ENCODE results near the gene IPO11. TPM values are rescaled to one million over a fixed set of nuclear protein-coding genes. Genes with fewer than 3 reads are reported as not detected.
"Not testable (repeated sequence)": the region's sequence is repeated elsewhere in the genome, so short reads cannot be mapped to it uniquely, and the experiment has no call there.

Gene IPO11
- total RNA-seq, 2 experiments from 2014 or later, result 73.4 to 77.1 TPM

DNA sequence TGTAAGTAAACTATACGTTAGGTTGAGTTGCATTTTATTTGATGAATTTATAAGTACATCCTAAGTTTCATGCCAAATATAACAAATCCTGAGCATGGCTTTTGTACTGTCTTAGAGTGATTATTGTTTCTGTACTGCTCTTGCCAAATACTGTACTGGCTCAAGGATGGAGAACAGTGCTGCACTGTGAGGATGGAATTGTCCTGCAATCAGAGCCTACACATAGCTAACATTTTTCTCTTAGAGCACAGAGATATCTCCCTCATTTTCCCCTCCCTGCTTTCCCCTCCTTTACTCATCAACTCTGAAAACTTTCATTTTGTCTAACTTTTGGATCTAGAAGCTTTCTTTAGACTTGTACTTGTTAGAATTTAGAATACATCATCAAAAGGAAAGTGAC lies 194.3 kb downstream of the IPO11 start:
- no peaks in the 10 kb centered on the region for H3K27me3 Mint-ChIP-seq
- H3K4me1 Mint-ChIP-seq, result peaks cover 2% of the 10 kb centered on the region
- no peak overlapping the region for H3K27ac Mint-ChIP-seq
- H3K9me3 Mint-ChIP-seq, result no peaks in the 10 kb centered on the region
- no peak overlapping the region for H3K4me3 Mint-ChIP-seq
- peaks cover 32% of the 10 kb centered on the region for H3K36me3 Mint-ChIP-seq
- no peak for DNase-seq

GRCh38 chr5:62607615-62608014 lies 195.1 kb downstream of the IPO11 start:
- no peak overlapping the region for H3K4me3 Mint-ChIP-seq
- H3K27ac Mint-ChIP-seq, result no peak overlapping the region
- no peaks in the 10 kb centered on the region for H3K27me3 Mint-ChIP-seq
- no peaks in the 10 kb centered on the region for H3K9me3 Mint-ChIP-seq
- no peak for DNase-seq
- peaks cover 32% of the 10 kb centered on the region for H3K36me3 Mint-ChIP-seq
- peaks cover 2% of the 10 kb centered on the region for H3K4me1 Mint-ChIP-seq

GRCh38 chr5:62608529-62609511 lies 196.3 kb downstream of the IPO11 start:
- no peak overlapping the region for H3K4me3 Mint-ChIP-seq
- H3K27ac Mint-ChIP-seq, result no peak overlapping the region
- peaks cover 2% of the 10 kb centered on the region for H3K4me1 Mint-ChIP-seq
- no peaks in the 10 kb centered on the region for H3K27me3 Mint-ChIP-seq
- DNase-seq, result no peak
- no peaks in the 10 kb centered on the region for H3K9me3 Mint-ChIP-seq
- H3K36me3 Mint-ChIP-seq, result peaks cover 32% of the 10 kb centered on the region

DNA sequence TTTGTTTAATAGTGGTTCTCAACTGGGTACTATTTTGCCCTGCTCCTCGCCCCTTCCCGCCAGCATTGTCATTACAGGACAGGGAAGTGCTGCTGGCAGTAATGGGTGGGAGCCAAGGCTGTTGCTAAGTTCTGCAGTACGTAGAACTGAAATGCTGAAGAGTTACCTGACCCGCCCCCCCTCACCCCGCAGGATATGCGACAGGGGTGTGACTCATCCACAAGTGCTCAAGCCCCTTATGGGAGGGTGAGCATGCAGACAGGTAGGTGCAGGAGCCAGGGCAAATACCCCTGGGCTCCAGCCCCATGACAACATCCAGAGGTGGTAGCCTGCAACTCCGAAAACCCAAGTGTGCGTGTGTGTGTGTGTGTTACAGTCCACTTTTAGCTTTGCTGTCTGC lies 201.8 kb downstream of the IPO11 start:
- no peaks in the 10 kb centered on the region for H3K27me3 Mint-ChIP-seq
- H3K4me1 Mint-ChIP-seq, result no peaks in the 10 kb centered on the region
- H3K27ac Mint-ChIP-seq, result no peak overlapping the region
- H3K4me3 Mint-ChIP-seq, result no peak overlapping the region
- peaks cover 16% of the 10 kb centered on the region for H3K36me3 Mint-ChIP-seq
- DNase-seq, result no peak
- H3K9me3 Mint-ChIP-seq, result no peaks in the 10 kb centered on the region

- H3K36me3 Mint-ChIP-seq, result peaks cover 13% of the 10 kb centered on the region
- no peak overlapping the region for H3K27ac Mint-ChIP-seq
- no peaks in the 10 kb centered on the region for H3K27me3 Mint-ChIP-seq
- DNase-seq, result no peak
- no peaks in the 10 kb centered on the region for H3K9me3 Mint-ChIP-seq
- no peak overlapping the region for H3K4me3 Mint-ChIP-seq
- H3K4me1 Mint-ChIP-seq, result no peaks in the 10 kb centered on the region
Measured at GRCh38 chr5:62616615-62617277, 204.2 kb downstream of the IPO11 start.

- H3K27ac Mint-ChIP-seq, result no peak overlapping the region
- DNase-seq, result no peak
- H3K9me3 Mint-ChIP-seq, result no peaks in the 10 kb centered on the region
- peaks cover 11% of the 10 kb centered on the region for H3K36me3 Mint-ChIP-seq
- no peaks in the 10 kb centered on the region for H3K4me1 Mint-ChIP-seq
- H3K27me3 Mint-ChIP-seq, result no peaks in the 10 kb centered on the region
- H3K4me3 Mint-ChIP-seq, result no peak overlapping the region
Measured at GRCh38 chr5:62617943-62618342, 205.4 kb downstream of the IPO11 start.

DNA sequence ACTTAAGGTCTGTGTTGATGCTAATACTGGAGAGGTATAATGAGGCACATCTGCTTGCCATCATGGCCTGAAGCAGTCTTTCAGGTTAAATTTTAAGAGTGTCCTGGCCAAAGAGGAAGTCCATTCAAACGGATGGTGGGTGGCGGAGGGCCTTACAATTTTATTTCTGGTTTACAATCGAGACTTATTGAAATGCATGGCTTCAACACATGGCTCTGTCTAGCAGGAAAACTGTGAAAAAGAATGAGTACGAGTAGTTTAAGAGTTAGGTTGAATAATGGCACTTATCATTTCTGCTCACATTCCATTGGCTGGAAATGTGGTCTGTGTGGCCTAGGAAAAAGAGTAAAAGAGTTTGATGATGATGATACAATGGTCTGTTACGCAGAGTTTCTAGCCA lies 208.2 kb downstream of the IPO11 start:
- no peaks in the 10 kb centered on the region for H3K4me1 Mint-ChIP-seq

GRCh38 chr5:62621280-62621679 lies 208.7 kb downstream of the IPO11 start:
- Mint-ChIP-seq H3K27me3 (no peaks in the 10 kb centered on the region), H3K4me3 (no peak overlapping the region), H3K9me3 (no peaks in the 10 kb centered on the region), H3K4me1 (no peaks in the 10 kb centered on the region), H3K27ac (no peak overlapping the region), H3K36me3 (peaks cover 4% of the 10 kb centered on the region)
- no peak for DNase-seq

More for the DNA sequence above, 208.2 kb downstream of the IPO11 start:
- H3K27ac Mint-ChIP-seq, result peak overlapping the region; percentile 11
- no peak for DNase-seq
- H3K4me3 Mint-ChIP-seq, result no peak overlapping the region
- no peaks in the 10 kb centered on the region for H3K27me3 Mint-ChIP-seq
- H3K9me3 Mint-ChIP-seq, result no peaks in the 10 kb centered on the region
- peaks cover 4% of the 10 kb centered on the region for H3K36me3 Mint-ChIP-seq

DNA sequence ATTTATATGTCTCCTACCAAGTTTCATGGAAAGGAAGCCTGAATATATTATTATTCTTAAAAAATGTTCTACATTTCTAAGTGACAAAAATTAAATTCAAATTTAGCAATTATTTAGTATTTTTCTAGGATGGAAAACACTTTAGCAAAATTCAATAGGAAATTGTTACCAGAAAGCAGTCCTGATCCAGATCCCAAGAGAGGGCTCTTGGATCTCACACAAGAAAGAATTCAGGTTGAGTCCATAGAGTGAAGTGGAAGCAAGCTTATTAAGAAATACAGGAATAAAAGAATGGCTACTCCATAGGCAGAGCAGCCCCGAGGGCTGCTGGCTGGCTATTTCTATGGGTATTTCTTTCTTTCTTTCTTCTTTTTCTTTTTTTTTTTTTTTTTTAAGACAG lies 210.7 kb downstream of the IPO11 start:
- H3K27me3 Mint-ChIP-seq, result no peaks in the 10 kb centered on the region
- no peaks in the 10 kb centered on the region for H3K9me3 Mint-ChIP-seq
- no peaks in the 10 kb centered on the region for H3K4me1 Mint-ChIP-seq
- no peak overlapping the region for H3K4me3 Mint-ChIP-seq
- H3K36me3 Mint-ChIP-seq, result peaks cover 4% of the 10 kb centered on the region
- no peak for DNase-seq
- no peak overlapping the region for H3K27ac Mint-ChIP-seq

DNA sequence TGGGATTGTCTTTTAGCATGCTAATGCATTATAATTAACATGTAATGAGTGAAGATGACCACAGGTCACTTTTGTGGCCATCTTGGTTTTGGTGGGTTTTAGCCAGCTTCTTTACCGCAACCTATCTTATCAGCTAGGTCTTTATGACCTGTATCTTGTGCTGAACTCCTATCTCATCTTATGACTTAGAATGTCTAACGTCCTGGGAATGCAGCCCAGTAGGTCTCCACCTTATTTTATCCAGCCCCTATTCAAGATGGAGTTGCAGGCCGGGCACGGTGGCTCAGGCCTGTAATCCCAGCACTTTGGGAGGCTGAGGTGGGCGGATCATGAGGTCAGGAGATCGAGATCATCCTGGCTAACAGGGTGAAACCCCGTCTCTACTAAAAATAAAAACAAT lies 211.9 kb downstream of the IPO11 start:
- H3K36me3 Mint-ChIP-seq, H3K27me3 Mint-ChIP-seq, H3K4me1 Mint-ChIP-seq, H3K4me3 Mint-ChIP-seq, DNase-seq, H3K9me3 Mint-ChIP-seq, H3K27ac Mint-ChIP-seq: not testable (repeated sequence)

GRCh38 chr5:62626534-62626933 lies 214.0 kb downstream of the IPO11 start:
- no peak overlapping the region for H3K4me3 Mint-ChIP-seq
- H3K9me3 Mint-ChIP-seq, result no peaks in the 10 kb centered on the region
- no peaks in the 10 kb centered on the region for H3K27me3 Mint-ChIP-seq
- H3K27ac Mint-ChIP-seq, result no peak overlapping the region
- peaks cover 3% of the 10 kb centered on the region for H3K36me3 Mint-ChIP-seq
- no peaks in the 10 kb centered on the region for H3K4me1 Mint-ChIP-seq
- DNase-seq, result no peak

GRCh38 chr5:62627121-62627520 lies 214.6 kb downstream of the IPO11 start:
- Mint-ChIP-seq H3K4me1 (no peaks in the 10 kb centered on the region), H3K27me3 (no peaks in the 10 kb centered on the region), H3K4me3 (no peak overlapping the region), H3K9me3 (no peaks in the 10 kb centered on the region), H3K27ac (no peak overlapping the region), H3K36me3 (peaks cover 3% of the 10 kb centered on the region)
- no peak for DNase-seq

- no peaks in the 10 kb centered on the region for H3K4me1 Mint-ChIP-seq
- H3K9me3 Mint-ChIP-seq, result no peaks in the 10 kb centered on the region
- no peak overlapping the region for H3K27ac Mint-ChIP-seq
- H3K27me3 Mint-ChIP-seq, result no peaks in the 10 kb centered on the region
- H3K4me3 Mint-ChIP-seq, result no peak overlapping the region
- DNase-seq, result no peak
- H3K36me3 Mint-ChIP-seq, result peaks cover 3% of the 10 kb centered on the region
Measured at GRCh38 chr5:62627901-62628300, 215.3 kb downstream of the IPO11 start.

DNA sequence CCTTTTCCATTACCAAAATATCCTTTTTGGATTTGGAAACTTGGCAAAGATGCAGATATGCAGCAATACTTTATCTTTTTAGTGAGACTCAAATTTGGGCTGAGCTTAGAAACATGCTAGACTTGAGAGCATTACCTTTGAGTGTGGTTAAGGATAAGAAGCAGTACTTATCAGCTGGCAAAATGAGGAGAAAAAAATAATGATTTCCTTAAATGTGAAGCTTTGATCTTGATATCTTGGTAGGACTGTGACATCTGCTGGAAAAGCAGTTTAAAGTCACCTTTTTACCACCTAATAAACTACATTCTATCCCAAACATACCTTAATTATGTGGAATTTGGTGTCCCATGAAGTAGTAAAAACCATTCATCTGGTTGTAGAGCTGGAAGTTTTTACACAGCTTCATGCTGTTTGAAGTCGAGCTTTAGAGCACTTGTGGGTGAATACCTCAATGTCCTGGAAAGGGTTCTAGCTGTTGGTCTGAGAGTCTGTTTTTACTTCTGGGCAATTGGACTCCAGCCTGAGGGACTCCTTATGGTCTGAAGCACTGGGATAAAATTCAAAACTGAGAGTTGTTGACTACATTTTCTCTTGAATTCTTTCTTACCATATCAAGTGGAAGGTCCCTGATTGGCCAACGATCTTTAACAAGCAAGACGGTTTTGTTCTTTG lies 219.5 kb downstream of the IPO11 start:
- Mint-ChIP-seq H3K27ac (no peak overlapping the region), H3K4me1 (no peaks in the 10 kb centered on the region), H3K9me3 (no peaks in the 10 kb centered on the region), H3K27me3 (no peaks in the 10 kb centered on the region), H3K36me3 (peaks cover 5% of the 10 kb centered on the region), H3K4me3 (no peak overlapping the region)
- DNase-seq, result no peak

DNA sequence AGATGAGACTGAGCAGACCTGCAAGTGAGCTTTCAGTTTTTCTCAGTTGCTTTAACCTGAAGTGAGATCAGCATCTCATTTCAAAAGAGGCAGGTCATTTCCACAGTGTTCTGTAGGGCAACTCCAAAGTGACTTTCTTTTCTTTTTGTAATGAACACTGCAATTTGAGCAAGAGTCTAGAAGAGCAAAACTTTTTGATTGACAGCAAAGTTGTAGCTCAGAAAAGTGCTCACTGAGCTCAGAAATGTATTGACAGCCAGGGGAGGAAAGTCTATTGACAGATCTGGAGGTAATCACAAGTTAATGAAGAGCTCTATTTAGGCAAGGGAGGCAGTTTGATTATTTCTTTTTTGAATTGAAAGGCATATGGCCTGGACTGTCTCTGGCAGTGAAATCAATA lies 220.7 kb downstream of the IPO11 start:
- Mint-ChIP-seq H3K4me3 (no peak overlapping the region), H3K4me1 (no peaks in the 10 kb centered on the region), H3K27ac (no peak overlapping the region), H3K27me3 (no peaks in the 10 kb centered on the region), H3K9me3 (no peaks in the 10 kb centered on the region), H3K36me3 (peaks cover 13% of the 10 kb centered on the region)
- no peak for DNase-seq
